DND-41 (cell line): ENCODE data around the gene EMP1.
A peak's percentile ranks its signal among the peaks of the same experiment; 100 is the strongest.

Experiments
- ATAC-seq: fragments of 200-7000 bp; cut with Tn5 transposase; 3 replicates; pipeline ENCODE4 v1.9.1; 2021; ENCODE audit warnings: low read depth; ENCODE audit not compliant: insufficient read depth
- DNase-seq: peaks from one replicate; pipeline ENCODE4 v3.0.0-alpha.2; 2020
- H2AFZ ChIP-seq: 2 replicates; pipeline ENCODE4 v1.6.0; 2012; ENCODE audit warnings: low read depth, low read length
- H3K27ac ChIP-seq: 2 replicates; pipeline ENCODE4 v1.5.1; 2012; ENCODE audit warnings: low read length, inconsistent platforms
- H3K27me3 ChIP-seq: fragments of 200-600 bp; sonication (generic); 2 replicates; pipeline ENCODE4 v1.6.0; 2012; ENCODE audit warnings: low read length, mild to moderate bottlenecking, inconsistent platforms; ENCODE audit not compliant: insufficient read depth, poor library complexity
- H3K36me3 ChIP-seq: 2 replicates; pipeline ENCODE4 v1.5.1; 2012; ENCODE audit warnings: low read length, inconsistent platforms; ENCODE audit not compliant: insufficient read depth
- H3K4me1 ChIP-seq: 2 replicates; pipeline ENCODE4 v1.5.1; 2012; ENCODE audit warnings: mild to moderate bottlenecking, low read length; ENCODE audit not compliant: insufficient read depth
- H3K4me2 ChIP-seq: 2 replicates; pipeline ENCODE4 v1.6.0; 2012; ENCODE audit warnings: mild to moderate bottlenecking, moderate library complexity, low read length, inconsistent platforms; ENCODE audit not compliant: insufficient read depth
- H3K4me3 ChIP-seq, 2 experiments: fragments of 200-600 bp in 1 of 2; shearing (Covaris generic) in 1 of 2; 2 replicates each; pipeline ENCODE4 v1.5.1; 2012 to 2016; ENCODE audit warnings: inconsistent platforms in 2 of 2, low read length in 2 of 2, mild to moderate bottlenecking in 2 of 2, low read depth in 1 of 2, moderate library complexity in 1 of 2
- H3K79me2 ChIP-seq: 2 replicates; pipeline ENCODE4 v1.6.0; 2012; ENCODE audit warnings: low read length, inconsistent platforms; ENCODE audit not compliant: insufficient read depth
- H3K9ac ChIP-seq: 2 replicates; pipeline ENCODE4 v1.6.0; 2012; ENCODE audit warnings: low read depth, mild to moderate bottlenecking, inconsistent platforms, low read length, moderate library complexity
- H3K9me3 ChIP-seq: 2 replicates; pipeline ENCODE4 v1.5.1; 2012; ENCODE audit warnings: low read length, moderate library complexity, mild to moderate bottlenecking, inconsistent platforms; ENCODE audit not compliant: insufficient read depth, severe bottlenecking
- H4K20me1 ChIP-seq: 2 replicates; pipeline ENCODE4 v1.6.0; 2012; ENCODE audit warnings: low read length; ENCODE audit not compliant: insufficient read depth
- CTCF ChIP-seq: IDR thresholded peaks from 2 replicates; pipeline ENCODE4 v1.5.1; 2012; ENCODE audit warnings: borderline replicate concordance, low read length, moderate library complexity, mild to moderate bottlenecking; ENCODE audit not compliant: poor library complexity, severe bottlenecking; ENCODE audit errors: extremely low read depth
- EZH2 ChIP-seq: IDR thresholded peaks from 3 replicates; pipeline ENCODE4 v1.6.1; 2012; ENCODE audit warnings: borderline replicate concordance, low read depth, mild to moderate bottlenecking, moderate library complexity, low read length, inconsistent platforms; ENCODE audit not compliant: severe bottlenecking

Gene EMP1

GRCh38 chr12:13253966-13254760 lies 57.6 kb downstream of the EMP1 start:
- ATAC-seq (no peak), DNase-seq (no peak)
- Histone ChIP-seq H3K4me2 (no peak overlapping the region), H3K4me1 (peaks cover 9% of the 10 kb centered on the region; the same call in 1 of the 2 replicates), H2AFZ (no peak overlapping the region), H3K79me2 (no peaks in the 10 kb centered on the region), H4K20me1 (no peaks in the 10 kb centered on the region), H3K36me3 (no peaks in the 10 kb centered on the region), H3K9ac (no peak overlapping the region), H3K27me3 (peaks cover 3% of the 10 kb centered on the region), H3K27ac (no peak overlapping the region), H3K4me3 (no peak overlapping the region), H3K9me3 (no peaks in the 10 kb centered on the region)
- no peak for TF ChIP-seq EZH2
- TF ChIP-seq CTCF = no peak

GRCh38 chr12:13255792-13256691 lies 59.5 kb downstream of the EMP1 start:
- H3K9ac ChIP-seq = no peak overlapping the region
- peak overlapping the region; percentile 61 for H2AFZ ChIP-seq
- no peak overlapping the region for H3K27ac ChIP-seq
- H3K4me3 ChIP-seq = peak overlapping the region in 1 of 2 experiments; percentile 14; a peak in 1 of 4 replicates
- ATAC-seq = peak; percentile 100
- H3K27me3 ChIP-seq = no peaks in the 10 kb centered on the region
- H3K79me2 ChIP-seq = no peaks in the 10 kb centered on the region
- peak overlapping the region; percentile 52 for H3K4me2 ChIP-seq
- no peaks in the 10 kb centered on the region for H3K9me3 ChIP-seq
- peak; percentile 86 for DNase-seq
- TF ChIP-seq CTCF = peak; percentile 100
- TF ChIP-seq EZH2 = no peak
- H4K20me1 ChIP-seq = no peaks in the 10 kb centered on the region
- peaks cover 9% of the 10 kb centered on the region; the same call in 1 of the 2 replicates for H3K4me1 ChIP-seq
- no peaks in the 10 kb centered on the region for H3K36me3 ChIP-seq

DNA sequence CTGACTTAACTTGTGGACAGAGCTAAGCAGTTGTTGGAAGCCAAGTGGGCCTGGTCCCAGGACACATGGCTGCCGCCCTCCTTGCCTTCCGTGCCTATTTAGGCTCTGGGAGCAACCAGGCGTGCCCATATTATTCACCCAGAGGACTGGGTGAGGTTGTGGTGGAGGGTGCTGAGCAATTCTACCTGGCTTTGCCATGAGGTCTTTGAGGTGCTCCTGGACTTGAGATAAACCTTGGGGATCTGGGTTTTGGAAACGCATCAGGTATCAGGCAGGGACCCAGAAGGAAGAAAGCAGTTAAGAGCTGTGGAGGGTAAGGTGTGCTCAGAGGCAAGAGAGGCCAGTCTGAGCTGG lies 60.1 kb downstream of the EMP1 start:
- DNase-seq (no peak), ATAC-seq (no peak)
- no peaks in the 10 kb centered on the region for H3K79me2 ChIP-seq
- H3K4me2 ChIP-seq = no peak overlapping the region
- no peak overlapping the region for H3K4me3 ChIP-seq
- no peak overlapping the region for H3K27ac ChIP-seq
- H4K20me1 ChIP-seq = no peaks in the 10 kb centered on the region
- H3K9ac ChIP-seq = no peak overlapping the region
- H3K36me3 ChIP-seq = no peaks in the 10 kb centered on the region
- TF ChIP-seq EZH2 (no peak), CTCF (no peak)
- H3K27me3 ChIP-seq = no peaks in the 10 kb centered on the region
- H2AFZ ChIP-seq = no peak overlapping the region
- no peaks in the 10 kb centered on the region for H3K9me3 ChIP-seq
- H3K4me1 ChIP-seq = peaks cover 9% of the 10 kb centered on the region; the same call in 1 of the 2 replicates
